ENCODE data around the gene RAB36. TPM values are rescaled to one million over a fixed set of nuclear protein-coding genes. Genes with fewer than 3 reads are reported as not detected.

The RAB36 gene
- total RNA-seq, 2 donors from 2014 or later = 1.3 to 3.1 TPM

DNA sequence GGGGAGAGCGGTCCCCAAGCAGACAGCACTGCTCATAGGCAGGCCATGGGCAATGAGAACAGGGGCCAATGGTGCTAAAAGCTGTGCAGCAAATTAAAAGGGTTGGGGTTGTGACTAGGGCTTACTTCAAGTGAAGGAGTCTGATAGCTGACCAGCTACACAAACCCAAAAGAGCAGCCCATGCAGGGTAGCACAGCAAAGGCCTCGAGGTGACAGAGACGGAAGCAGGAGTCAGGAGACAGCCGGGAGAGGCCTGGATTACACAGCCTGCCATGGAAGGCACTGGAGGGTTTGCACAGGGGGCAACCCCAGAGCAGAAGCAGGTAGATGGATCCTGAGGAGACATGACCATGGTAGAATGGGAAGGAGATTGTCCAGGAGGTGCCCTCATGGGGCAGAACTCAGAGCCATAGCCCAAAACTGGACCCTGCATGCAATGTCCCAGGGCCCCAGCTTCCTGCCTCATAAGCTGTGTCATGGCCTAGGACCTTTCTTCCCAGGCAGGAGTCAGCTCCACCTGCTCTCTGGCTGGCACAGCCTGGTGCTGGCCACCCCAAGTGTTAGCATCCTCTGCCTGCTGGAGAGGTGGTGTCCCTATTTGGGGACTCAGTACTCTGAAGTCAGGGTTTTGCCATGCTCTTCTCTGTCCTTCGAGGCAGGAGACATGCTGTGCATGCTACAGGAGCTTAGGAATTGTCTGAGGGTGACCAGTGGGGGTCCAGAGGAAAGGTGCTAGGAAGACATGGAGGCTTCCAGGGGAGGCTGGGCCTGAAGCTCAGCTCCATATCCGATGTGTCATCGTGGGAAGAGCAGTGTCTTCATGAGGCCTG lies 36.8 kb upstream of the RAB36 start:
- Histone ChIP-seq H3K36me3 (replicated peaks in 1 of 2; ENCODE audit: insufficient read depth in 1 of 2, low read depth in 2 of 2) (no peaks in the 10 kb centered on the region), H3K27me3 (no peaks in the 10 kb centered on the region), H3K4me1 (no peaks in the 10 kb centered on the region), H3K9me3 (no peaks in the 10 kb centered on the region), H3K27ac (no peak overlapping the region), H3K4me3 (no peak overlapping the region)
- intact Hi-C loops (cut with DNase I) = no loop called here
- ATAC-seq (no peak), DNase-seq (no peak)
- TF ChIP-seq POLR2A (IDR thresholded peaks at IDR 0.05) = no peak
- TF ChIP-seq, protein P1, sequence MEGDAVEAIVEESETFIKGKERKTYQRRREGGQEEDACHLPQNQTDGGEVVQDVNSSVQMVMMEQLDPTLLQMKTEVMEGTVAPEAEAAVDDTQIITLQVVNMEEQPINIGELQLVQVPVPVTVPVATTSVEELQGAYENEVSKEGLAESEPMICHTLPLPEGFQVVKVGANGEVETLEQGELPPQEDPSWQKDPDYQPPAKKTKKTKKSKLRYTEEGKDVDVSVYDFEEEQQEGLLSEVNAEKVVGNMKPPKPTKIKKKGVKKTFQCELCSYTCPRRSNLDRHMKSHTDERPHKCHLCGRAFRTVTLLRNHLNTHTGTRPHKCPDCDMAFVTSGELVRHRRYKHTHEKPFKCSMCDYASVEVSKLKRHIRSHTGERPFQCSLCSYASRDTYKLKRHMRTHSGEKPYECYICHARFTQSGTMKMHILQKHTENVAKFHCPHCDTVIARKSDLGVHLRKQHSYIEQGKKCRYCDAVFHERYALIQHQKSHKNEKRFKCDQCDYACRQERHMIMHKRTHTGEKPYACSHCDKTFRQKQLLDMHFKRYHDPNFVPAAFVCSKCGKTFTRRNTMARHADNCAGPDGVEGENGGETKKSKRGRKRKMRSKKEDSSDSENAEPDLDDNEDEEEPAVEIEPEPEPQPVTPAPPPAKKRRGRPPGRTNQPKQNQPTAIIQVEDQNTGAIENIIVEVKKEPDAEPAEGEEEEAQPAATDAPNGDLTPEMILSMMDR (IDR thresholded peaks at IDR 0.05) = no peak
- WGBS, 2 donors = 75 to 85% methylated on average over 7 of the region's 7 CpGs

- TF ChIP-seq, protein P1 (IDR thresholded peaks at IDR 0.05) = no peak
- no peak for TF ChIP-seq POLR2A (IDR thresholded peaks at IDR 0.05)
- no peak for ATAC-seq
- 78 to 88% methylated on average over 6 of the region's 6 CpGs for WGBS, 2 donors
Measured at GRCh38 chr22:23109079-23109347, 36.3 kb upstream of the RAB36 start.

DNA sequence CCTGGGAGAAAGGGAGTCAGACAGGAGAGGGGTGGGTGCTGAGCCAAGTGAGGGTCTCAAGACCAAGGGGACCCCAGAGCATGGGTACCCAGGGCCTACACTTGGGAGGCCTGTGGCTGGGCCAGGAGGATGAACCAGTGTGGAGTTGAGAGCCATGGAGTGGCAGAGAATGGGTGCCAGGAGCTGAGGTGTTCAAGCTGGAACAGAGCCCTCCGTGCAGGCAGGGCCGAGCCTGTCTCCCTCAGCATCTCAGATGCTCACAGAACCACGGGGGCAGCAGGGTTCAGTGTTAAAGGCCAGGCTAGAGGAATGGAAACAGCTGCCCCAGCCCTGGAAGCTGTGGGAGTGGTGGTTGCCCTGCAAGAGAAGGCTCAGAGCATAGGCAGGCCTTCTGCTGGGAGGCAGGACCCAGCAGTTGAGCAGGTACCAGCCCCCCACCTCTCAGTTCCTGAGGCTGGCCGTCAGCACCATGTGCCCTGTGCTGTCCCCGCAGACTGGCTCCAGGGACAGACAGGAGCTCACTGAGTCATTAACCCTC lies 35.8 kb upstream of the RAB36 start:
- H3K27ac ChIP-seq = no peak overlapping the region
- DNase-seq (no peak), ATAC-seq (no peak)
- TF ChIP-seq POLR2A (IDR thresholded peaks at IDR 0.05) = no peak
- TF ChIP-seq, protein P1 (IDR thresholded peaks at IDR 0.05) = no peak
- H3K36me3 ChIP-seq (replicated peaks in 1 of 2; ENCODE audit: insufficient read depth in 1 of 2, low read depth in 2 of 2) = no peaks in the 10 kb centered on the region
- WGBS, 2 donors = 87 to 90% methylated on average over 2 to 5 of the region's 5 CpGs
- intact Hi-C loops (cut with DNase I) = no loop called here
- H3K27me3 ChIP-seq = no peaks in the 10 kb centered on the region
- no peaks in the 10 kb centered on the region for H3K4me1 ChIP-seq
- H3K9me3 ChIP-seq = no peaks in the 10 kb centered on the region
- H3K4me3 ChIP-seq = no peak overlapping the region

More at GRCh38 chr22:23109079-23109347, 36.3 kb upstream of the RAB36 start:
- Histone ChIP-seq H3K27ac (no peak overlapping the region), H3K9me3 (no peaks in the 10 kb centered on the region), H3K27me3 (no peaks in the 10 kb centered on the region), H3K4me1 (no peaks in the 10 kb centered on the region), H3K4me3 (no peak overlapping the region), H3K36me3 (replicated peaks in 1 of 2; ENCODE audit: insufficient read depth in 1 of 2, low read depth in 2 of 2) (no peaks in the 10 kb centered on the region)
- DNase-seq = no peak
- intact Hi-C loops (cut with DNase I) = no loop called here

- TF ChIP-seq, protein P1 (IDR thresholded peaks at IDR 0.05) = no peak
- TF ChIP-seq POLR2A (IDR thresholded peaks at IDR 0.05) = no peak
- Histone ChIP-seq H3K9me3 (no peaks in the 10 kb centered on the region), H3K4me1 (no peaks in the 10 kb centered on the region), H3K27me3 (no peaks in the 10 kb centered on the region), H3K4me3 (no peak overlapping the region), H3K27ac (no peak overlapping the region), H3K36me3 (replicated peaks in 1 of 2; ENCODE audit: insufficient read depth in 1 of 2, low read depth in 2 of 2) (no peaks in the 10 kb centered on the region)
- ATAC-seq = no peak
- DNase-seq = peak in 1 of 4 donors; percentile 38
- intact Hi-C loops (cut with DNase I) = no loop called here
- WGBS, 2 donors = 49 to 71% methylated on average over 4 to 10 of the region's 10 CpGs
Measured at GRCh38 chr22:23110190-23110921, 34.9 kb upstream of the RAB36 start.
